DMS53 treated with DMSO at 0.1 percent for 48 hours (cell line): ENCODE data around the gene SOCS3.
A peak's percentile ranks its signal among the peaks of the same experiment; 100 is the strongest.

ENCODE experiments used
- DNase-seq: peaks from one replicate; lab custom pipeline; 2025; ENCODE audit not compliant: unreplicated experiment; lab: John Stamatoyannopoulos, UW

The SOCS3 gene

DNA sequence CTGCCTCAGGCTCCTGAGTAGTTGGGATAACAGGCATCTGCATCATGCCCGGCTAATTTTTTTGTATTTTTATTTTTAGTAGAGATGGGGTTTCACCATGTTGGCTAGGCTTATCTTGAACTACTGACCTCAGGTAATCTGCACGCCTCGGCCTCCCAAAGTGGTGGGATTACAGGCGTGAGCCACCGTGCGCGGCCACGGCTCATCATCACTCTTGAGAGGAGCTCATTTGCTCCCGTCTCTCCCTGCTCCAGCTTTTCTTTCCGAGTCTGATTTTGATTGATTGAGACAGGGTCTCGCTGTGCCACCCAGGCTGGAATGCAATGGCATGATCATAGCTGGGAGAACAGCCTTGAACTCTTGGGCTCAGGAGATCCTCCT, 31.2 kb upstream of the SOCS3 start:
- no peak for DNase-seq

DNA sequence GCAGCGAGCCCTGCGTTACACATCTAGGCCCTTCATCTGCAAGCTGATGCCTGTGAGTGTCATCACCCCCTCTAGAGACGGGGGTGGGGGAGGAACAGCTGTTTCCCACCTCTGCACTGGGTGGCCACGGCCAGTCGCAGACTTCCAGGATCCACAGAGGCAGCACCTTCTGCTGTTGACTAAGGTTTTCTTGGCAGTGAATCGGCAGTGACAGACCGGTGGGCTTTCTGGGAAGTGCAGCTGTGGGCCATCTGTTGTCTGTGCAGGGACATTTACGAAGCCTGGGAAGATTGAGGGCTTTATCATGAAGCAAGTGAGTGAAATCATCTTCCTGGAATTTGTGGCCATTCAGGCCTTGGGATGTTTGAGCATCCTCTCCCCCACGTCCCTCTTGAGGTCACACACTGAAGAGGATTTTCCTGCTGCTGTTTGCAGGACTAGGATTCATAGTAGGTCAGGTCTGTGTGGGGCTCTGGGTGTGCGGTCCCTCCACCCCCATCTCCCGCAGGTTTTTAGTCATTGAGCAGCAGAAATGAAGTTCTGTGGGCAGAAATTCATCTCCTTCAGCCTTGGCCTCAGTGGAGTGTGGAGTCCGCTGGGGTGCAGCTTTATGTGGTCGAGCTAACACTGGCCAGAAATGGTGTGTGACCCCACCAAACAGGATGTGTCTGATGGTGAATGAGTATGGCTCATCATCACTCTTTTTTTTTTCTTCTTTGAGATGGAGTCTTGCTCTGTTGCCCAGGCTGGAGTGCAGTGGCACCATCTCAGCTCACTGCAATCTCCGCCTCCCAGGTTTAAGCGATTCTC, 30.6 kb upstream of the SOCS3 start:
- DNase-seq, result no peak

DNA sequence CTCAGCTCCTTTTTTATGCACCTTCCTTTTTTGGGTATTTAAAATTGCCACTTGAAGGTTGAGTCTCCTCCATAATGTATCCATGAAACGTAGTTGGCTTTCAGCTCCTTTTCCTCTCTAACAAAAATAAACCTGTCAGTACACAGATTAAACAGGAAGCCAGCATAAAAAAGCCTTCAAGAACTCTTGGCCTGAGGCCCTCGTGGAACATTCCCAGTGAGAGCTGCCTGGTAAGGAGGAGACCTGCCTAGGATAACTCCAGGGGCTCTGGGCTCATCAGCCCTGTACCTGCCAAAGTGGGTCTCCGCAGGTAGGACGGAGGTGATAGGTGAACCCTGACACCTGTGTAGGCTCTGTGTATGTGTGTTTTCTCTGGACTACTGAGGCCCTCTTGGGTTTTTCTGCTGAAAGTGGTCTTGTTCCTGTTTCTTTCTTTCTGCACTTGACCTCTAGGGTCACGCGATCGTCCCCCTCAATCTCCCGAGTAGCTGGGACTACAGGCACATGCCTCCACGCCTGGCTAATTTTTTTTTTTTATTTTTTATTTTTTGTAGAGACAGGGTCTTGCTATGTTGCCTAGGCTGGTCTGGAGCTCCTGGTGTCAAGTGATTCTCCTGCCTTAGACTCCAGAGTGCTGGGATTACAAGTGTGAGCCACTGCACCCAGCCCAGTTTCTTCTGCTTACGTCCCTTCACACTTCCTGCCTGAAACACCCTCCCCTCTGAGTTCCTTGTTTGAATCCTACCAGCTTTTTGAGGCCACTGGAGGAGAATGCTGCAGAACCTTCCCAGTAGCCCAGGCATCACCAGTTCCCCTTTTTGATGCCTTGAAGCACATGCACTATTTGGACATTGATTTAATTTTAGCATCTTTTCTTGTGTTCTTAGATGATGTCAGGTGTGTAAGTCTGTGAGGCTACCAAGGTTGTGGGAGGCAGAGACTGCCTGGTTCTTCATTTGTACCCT, 28.4 kb upstream of the SOCS3 start:
- no peak for DNase-seq

DNA sequence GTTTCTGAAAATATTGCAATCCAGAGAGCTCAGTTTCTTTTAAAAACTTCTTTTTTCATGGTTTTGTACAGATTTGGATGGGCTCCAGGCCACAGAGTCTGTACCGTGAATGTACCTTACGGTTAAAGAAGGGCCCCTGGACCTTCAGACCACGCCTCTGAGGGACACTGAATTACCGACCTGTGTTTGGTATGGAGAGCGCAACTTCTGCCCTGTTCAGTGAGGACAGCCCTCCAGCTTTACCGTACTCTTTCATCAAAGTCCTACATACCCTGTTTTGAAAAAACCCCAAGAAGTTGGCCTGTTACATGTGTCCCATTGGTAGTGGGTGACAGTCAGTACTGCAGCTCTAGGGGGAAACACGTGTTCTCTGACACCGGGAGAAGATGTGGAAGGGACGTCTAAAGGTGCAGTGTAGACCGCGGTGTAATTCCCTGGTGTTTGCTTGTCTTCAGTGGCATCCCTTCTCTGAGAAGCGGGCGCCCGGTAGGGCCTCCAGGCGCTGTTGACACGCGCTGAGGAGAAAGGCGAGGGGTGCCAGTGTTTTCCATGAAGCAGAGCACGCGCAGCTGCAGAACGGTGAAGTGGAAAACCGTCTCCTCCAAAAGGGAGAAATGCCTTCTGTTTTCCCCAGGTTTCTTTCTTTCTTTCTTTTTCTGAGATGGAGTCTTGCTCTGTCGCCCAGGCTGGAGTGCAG, 24.8 kb upstream of the SOCS3 start:
- no peak for DNase-seq

DNA sequence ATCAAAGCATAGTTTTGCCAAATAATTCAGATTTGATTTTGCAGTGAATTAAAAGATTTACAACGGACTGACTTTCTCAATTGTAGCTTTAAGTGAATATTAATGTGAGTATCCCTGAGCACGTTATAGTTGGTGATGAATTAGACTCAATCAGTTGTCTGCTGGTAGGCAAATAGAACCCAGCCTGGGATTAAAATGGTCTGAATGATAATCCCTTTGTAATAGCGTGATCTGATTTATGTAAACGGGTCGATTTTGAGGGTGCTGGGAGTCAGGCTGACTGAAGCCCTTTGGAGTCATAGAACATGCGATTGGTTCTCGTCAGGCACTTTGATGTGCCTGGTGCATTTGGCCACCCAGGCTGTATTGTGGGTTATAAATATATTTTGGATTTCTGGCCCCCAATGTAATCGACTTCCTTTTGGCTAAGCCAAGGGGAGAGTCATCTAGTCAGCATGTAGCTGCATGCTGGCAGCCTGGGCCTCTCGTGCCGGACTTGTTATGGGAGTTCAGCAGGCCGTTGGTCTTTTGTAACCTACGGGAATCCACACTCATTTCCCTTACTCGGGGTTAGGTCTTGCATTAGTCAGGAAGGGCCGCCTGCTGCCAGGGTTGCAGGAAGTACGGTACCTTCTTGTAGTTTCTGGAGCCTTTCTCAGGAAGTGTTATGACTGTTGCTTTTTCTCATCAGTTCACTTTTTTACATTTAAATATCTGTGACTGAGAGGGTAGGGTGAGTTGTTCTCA, 24.0 kb upstream of the SOCS3 start:
- DNase-seq, result no peak

DNA sequence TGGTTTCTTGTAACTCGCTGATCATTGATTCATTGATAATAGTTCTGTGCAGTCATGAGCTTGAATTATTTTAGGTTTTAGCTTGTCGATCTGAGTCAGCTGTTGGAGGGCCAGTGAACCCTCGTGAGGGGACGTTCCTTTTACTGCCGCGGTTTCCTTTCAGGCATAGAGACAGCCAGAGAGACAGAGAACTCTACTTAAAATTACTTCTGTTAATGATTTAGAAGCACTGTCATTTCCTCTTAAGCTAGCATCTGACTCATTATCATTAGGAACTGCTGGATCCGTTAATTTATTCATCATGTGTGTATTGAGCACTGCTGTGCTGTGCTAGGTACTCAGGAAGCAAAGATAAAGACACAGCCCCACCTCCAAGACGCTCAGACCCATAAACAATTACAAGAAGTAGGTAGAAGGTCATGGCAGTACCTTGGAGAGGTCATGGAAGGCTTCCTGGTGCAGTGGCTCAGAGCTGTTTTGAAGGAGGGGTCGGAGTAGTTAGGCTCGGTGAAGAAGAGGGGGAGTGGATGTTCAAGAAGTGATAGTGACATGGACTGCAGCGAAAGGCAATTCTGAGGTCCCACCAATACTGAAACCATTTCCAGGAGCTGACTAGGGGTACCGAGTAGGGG, 21.8 kb upstream of the SOCS3 start:
- DNase-seq, result no peak

DNA sequence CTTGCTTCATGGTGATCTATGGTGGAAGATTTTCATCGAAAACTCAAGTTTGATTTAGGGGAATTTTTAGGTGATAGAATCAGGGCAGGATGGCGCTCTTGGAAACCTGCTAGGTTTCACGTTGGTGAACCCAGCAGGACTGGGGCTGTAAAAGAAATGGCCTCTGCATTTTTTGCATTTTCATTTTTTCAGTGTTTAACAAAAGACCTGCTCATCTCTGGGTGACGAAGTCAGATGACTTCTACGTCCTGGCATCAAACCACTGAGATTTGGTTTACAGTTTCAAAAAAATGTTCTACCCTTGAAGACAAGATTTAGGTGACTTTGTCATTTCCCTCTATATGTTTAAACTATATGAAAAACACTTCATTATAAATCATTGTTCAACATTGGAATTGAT, 20.5 kb upstream of the SOCS3 start:
- DNase-seq, result no peak

DNA sequence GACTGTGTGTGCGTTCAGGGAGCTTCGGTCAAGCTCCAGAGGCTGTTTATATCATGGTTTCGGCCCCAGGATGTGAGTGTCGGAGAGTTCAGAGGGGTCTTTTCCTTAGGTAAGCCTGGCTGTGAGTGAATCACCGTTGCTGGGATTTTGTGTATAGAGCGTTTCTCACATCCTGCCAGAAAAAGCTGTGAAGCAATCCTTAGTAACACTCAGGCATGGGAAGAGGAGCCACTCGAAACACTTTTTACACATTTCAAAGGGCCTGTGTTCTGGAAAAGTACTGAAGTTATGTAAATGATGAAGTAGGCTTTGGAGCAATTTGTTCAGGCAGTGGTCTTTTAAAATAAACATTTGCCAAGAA, 19.2 kb upstream of the SOCS3 start:
- DNase-seq, result peak; percentile 12

DNA sequence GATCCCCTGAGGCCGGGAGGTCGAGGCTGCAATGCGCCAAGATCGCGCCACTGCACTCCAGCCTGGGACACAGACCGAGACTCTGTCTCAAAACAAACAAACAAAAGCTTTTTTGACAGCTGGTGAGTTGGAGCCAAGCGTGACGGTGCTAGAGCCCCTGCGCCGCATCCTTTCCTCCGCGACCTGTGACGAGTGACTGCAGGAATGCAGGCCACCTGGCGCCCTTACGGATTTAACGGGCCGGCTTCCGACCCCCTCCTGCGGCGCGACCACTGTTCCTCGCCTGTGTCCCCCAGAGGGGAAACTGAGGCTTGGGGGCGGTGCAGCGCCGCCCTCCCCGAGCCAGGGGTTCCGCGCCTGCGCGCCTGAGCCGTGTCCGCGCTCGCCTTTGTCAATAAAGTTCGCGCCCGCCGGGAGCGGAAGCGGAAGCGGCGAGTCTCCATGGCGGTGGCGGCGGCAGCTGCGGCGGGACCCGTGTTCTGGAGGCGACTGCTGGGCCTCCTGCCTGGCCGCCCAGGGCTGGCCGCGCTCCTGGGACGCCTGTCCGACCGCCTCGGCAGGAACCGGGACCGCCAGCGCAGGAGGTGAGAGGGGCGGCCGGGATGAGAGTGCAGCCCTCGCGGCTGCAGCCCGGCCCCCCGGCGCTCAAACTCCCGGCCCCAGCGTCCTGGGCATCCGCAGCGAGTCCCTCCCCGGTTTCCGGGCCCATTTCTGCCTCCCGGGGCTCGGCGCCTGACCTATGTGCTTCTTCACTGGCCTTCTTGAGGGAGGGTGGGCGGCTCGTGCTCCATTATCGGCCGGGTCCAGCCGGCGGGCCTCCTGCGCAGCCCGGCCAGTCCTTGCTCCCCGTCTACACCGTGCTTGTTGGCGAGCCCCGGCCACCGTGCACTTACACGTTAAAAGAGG, 18.6 kb upstream of the SOCS3 start, which contains the start of gene PGS1:
Gene PGS1, plus strand, starts transcription at position 425 of the 906 bp plus-strand sequence. Its CDS starts 17 bp downstream, at position 442.
- peak; percentile 65 for DNase-seq

DNA sequence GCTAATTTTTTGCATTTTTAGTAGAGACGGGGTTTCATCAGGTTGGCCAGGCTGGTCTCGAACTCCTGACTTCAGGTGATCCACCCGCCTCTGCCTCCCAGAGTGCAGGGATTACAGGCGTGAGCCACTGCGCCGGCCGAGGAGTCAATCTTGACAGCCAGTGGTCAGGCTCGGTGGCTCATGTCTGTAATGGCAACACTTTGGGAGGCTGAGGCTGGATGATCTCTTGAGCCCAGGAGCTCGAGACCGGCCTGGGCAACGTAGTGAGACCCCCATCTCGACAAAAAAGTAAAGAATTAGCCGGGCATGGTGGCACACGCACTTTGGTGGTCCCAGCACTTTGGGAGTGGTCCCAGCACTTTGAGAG, 18.0 kb upstream of the SOCS3 start:
- no peak for DNase-seq

DNA sequence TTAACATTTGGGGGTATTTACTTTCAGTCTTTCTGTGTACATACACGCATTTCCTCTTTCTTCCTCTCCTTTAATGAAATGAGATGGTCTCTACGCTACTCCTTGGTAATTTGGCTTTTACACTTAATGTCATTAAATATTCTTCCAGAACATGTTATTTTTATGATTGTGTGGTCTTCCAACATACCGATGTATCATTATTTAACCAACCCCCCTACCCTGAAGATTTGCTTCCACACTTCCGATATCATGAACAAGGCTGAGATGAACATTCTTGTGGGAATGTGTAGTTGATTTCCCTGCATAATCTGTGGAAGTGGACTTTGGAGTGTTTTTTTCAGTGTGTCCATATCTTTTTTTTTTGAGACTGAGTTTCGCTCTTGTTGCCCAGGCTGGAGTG, 16.3 kb upstream of the SOCS3 start:
- DNase-seq, result no peak

DNA sequence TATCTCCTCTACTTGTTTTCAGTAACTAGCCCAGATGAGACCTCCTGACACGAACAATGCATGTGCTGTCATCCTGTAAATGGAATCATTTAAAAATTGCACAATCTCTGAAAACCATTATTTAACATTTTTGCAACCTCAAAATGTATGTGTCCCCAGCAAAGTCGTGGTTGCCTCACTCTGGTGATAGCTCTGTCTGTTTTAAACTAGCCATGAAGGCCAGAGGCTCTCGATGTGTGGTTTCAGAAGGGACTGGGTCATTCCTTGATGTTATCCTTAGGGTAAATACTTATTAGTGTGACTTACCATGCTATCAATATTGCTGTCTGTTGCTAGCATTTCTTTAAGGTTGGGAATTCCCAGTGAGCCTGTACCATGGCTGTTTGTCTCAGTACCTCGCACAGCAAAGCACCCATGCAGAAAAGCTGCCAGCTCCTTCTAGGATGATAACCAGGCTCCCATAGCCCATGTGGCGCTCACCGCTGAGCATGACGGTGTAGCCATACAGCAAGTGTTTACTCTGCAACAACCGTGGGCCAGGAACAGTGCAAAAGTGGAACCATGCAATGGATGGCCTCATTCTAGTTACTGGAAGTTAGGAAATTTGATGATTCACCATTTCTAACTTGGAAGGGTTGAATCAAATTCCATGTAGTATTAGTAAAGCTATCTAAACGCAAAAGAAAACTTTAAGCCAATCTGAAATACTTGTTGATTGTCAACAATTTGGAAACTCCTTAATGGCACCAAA, 15.7 kb upstream of the SOCS3 start:
- DNase-seq, result no peak

DNA sequence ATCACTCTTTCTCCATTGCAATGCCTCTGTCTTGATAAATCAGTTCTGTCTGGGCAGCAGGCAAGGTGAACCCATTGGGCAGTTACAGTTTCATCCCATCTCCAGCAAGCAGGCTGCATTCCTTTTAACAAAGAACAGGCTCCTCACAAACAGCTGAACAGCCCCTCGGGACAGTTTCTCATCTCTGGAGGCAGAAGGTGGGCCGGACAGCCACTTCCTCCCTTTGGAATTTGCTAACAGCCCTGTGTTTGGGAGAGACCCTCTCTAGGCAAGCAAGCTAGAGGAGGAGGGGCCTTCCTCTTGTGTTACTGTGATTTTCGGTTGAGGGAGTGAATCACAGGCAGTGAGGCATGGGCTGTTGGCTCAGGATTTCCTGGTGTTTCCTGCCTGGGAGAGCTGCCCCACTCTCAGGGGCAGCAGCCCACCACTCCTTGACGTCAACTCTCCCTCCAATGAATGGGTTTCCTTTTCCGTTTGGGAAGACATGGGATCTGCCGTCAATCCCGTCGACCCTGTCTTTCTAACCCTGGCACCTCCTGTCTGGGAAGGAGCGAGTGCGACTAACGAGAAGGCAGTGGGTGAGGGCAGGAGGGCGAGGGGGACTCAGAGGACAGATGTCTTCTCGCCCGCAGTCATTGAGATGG, 14.9 kb upstream of the SOCS3 start:
- DNase-seq, result no peak

DNA sequence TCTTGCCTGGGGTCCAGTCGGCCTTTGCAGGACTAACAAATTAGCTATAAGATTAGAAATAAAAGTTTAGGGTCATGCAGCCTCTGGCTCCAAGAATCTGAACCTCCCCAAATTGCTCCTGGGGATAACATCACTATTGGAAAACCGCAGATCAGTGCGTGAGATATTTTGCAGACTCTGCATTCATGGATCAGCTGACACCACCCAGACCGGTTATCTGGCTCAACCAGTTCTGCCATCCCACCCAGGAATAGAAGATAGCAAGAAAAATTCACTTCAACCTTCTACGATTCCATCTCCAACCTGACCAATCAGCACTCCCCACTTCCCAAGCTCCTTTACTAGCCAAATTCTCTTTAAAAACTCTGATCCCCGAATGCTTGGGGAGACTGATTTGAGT, 14.3 kb upstream of the SOCS3 start:
- DNase-seq, result no peak

DNA sequence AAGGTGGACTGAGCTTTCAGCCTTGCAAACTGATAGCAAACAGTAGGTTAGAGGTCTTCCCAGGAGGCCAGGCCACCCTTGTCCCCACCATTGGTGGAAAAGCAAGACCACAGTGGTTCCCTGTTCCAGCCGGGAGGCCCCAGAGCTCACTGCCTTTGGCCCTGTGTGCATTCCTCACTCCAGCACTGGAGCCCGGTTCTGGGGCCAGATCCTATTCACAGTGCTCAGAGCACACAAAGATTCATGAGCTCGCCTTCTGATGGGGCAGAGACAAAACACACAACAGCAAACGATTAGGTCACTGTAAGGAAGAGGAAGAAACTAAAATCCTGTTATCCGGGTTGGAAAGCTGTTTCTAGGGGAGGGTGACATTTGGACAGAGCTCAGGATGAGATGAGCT, 13.0 kb upstream of the SOCS3 start:
- DNase-seq, result no peak

DNA sequence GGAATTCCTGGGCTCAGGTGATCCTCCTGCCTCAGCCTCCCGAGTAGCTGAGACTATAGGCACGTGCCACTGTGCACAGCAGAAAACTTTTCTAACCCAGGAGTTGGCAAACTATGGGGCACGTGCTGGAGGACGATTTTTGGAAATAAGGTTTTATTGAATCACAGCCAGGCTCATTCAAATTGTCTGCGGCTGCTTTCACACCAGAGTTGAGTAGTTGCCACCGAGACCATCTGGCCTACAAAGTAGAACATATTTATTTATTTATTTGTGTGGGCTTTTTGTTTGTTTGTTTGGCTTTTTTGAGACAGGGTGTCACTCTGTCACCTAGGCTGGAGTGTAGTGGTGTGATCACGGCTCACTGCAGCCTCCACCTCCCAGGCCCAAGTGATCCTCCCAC, 11.2 kb upstream of the SOCS3 start:
- DNase-seq, result no peak

DNA sequence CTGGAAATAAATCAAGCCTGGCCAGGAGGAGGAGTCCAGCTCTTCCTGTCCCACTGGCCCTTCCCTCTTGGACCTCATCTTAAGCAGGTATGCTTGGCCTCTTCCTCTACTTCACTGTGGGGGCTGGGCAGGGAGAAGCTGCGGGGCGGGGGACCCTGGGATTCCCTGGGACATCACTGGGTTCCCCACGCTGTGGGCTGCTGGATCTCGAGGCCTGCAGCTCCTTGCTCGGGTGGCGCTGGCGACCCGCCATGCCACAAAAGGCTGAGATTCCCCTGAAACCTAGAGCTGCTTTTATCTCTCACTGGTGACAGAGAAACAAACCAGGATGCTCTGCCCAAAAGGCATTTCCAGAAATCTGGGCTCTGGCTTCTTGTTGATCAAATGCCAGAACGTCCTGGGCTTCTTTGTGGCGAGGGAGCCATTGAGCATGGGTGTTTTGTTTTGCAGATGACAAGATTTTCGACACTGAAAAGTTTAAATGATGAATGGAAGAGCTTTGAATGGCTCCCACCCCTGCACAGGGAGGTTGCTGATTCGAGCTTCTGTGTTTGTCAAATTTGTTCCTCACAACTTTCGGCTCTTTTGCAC, 10.0 kb upstream of the SOCS3 start:
- no peak for DNase-seq
